ENCODE data around the gene CPTP.
"Not testable (repeated sequence)": the region's sequence is repeated elsewhere in the genome, so short reads cannot be mapped to it uniquely, and the experiment has no call there.

The CPTP gene

DNA sequence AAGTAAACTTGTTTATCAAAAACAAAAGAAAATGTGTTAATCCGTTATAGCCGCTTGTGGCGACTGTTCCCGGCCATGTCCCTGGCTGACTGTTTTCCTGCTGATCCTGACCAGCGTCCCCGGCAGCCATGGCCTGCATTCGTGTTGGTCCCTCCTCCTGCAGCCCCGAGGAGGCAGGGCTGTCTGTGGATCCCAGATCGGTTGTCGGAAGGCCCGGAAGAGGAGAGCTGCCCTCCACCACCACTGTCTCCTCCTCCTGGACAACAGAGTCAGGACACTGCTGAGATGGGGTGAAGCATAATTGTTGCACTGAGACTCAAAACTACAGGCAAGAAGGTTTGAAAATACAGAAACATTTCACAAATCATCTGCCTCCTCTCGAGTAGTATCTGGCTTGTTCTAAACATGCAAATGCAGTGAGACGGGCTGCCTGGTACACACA lies 37.4 kb downstream of the CPTP start:
- DNase-seq = no peak
- Histone ChIP-seq H3K27ac (no peak overlapping the region), H3K4me3 (ENCODE audit: low read depth, low read length) (no peak overlapping the region)

GRCh38 chr1:1364266-1364665 lies 39.7 kb downstream of the CPTP start:
- no peak for TF ChIP-seq CTCF (IDR thresholded peaks at IDR 0.05; ENCODE audit: low read depth, low read length)
- no peaks in the 10 kb centered on the region for H3K36me3 ChIP-seq
- no peak overlapping the region for H3K4me3 ChIP-seq (ENCODE audit: low read depth, low read length)
- no peaks in the 10 kb centered on the region for H3K27me3 ChIP-seq (ENCODE audit: insufficient read depth, low read depth, severe bottlenecking)
- H3K27ac ChIP-seq = no peak overlapping the region
- peaks cover 15% of the 10 kb centered on the region for H3K9me3 ChIP-seq (ENCODE audit: severe bottlenecking)
- no peak for DNase-seq

More for the DNA sequence above, 37.4 kb downstream of the CPTP start:
- Histone ChIP-seq H3K36me3 (no peaks in the 10 kb centered on the region; the same call in 1 of the 2 replicates), H3K9me3 (ENCODE audit: severe bottlenecking) (peaks cover 11% of the 10 kb centered on the region), H3K27me3 (ENCODE audit: insufficient read depth, low read depth, severe bottlenecking) (no peaks in the 10 kb centered on the region)
- no peak for TF ChIP-seq CTCF (IDR thresholded peaks at IDR 0.05; ENCODE audit: low read depth, low read length)

DNA sequence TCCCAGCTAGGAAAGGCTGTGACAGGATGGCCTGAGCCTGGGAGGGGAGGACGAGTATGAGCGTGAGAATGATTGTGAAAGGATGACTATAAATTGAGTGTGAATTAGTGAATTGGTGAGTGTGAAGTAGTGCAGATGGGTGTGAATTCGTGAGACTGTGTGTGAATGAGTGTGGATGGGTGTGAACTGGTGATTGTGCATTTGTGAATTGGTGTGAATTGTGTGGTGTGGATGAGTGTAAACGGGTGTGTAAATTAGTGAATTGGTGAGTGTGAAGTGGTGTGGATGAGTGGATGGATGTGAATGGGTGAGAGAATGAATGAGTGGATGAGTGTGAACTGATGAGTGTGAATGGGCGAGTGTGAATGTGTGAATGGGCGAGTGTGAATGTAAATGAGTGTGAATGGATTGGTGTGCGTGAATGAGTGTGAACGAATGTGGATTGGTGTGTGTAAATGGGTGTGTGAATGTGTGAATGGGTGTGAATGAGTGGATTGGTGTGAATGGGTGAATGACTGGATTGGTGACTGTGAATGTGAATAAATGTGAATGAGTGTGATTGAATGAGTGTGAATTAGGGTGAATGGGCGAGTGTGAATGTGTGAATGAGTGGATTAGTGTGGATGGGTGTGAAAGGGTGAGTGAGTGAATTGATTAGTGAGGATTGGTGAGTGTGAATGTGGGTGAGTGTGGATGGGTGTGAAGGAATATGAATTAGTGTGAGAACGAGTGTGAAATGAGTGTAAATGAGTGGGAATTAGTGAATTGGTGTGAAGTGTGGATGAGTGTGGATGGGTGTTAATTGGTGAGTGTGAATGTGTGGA lies 41.5 kb downstream of the CPTP start:
- no peak overlapping the region for H3K27ac ChIP-seq
- H3K9me3 ChIP-seq (ENCODE audit: severe bottlenecking) = peaks cover 15% of the 10 kb centered on the region
- H3K4me3 ChIP-seq (ENCODE audit: low read depth, low read length) = no peak overlapping the region
- TF ChIP-seq CTCF (IDR thresholded peaks at IDR 0.05; ENCODE audit: low read depth, low read length) = no peak
- DNase-seq = no peak
- H3K27me3 ChIP-seq (ENCODE audit: insufficient read depth, low read depth, severe bottlenecking) = no peaks in the 10 kb centered on the region
- no peaks in the 10 kb centered on the region; the same call in 1 of the 2 replicates for H3K36me3 ChIP-seq

- DNase-seq = no peak
- TF ChIP-seq CTCF (IDR thresholded peaks at IDR 0.05; ENCODE audit: low read depth, low read length) = no peak
- Histone ChIP-seq H3K36me3 (peaks cover 5% of the 10 kb centered on the region), H3K27ac (no peak overlapping the region), H3K9me3 (ENCODE audit: severe bottlenecking) (peaks cover 15% of the 10 kb centered on the region), H3K4me3 (ENCODE audit: low read depth, low read length) (no peak overlapping the region), H3K27me3 (ENCODE audit: insufficient read depth, low read depth, severe bottlenecking) (no peaks in the 10 kb centered on the region)
These were observed 42.1 kb downstream of the CPTP start for GRCh38 chr1:1366699-1367066.

DNA sequence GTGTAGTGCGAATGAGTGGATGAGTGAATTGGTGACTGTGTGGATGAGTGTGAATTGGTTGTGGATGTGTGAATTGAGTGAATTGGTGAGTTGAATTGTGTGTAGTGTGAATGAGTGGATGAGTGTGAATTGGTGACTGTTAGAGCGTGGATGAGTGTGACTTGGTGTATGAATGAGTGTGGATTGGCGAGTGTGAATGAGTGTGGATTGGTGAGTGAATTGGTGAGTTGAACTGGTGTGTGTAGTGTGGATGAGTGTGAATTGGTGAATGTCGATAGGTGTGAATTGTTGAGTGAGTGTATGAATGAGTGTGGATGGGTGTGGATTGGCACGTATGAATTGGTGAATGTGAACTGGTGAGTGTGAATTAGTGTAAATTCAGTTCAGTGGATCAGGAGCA lies 42.7 kb downstream of the CPTP start:
- peaks cover 8% of the 10 kb centered on the region for H3K36me3 ChIP-seq
- H3K4me3 ChIP-seq (ENCODE audit: low read depth, low read length) = no peak overlapping the region
- TF ChIP-seq CTCF (IDR thresholded peaks at IDR 0.05; ENCODE audit: low read depth, low read length) = no peak
- DNase-seq = no peak
- no peaks in the 10 kb centered on the region for H3K27me3 ChIP-seq (ENCODE audit: insufficient read depth, low read depth, severe bottlenecking)
- H3K27ac ChIP-seq = no peak overlapping the region
- H3K9me3 ChIP-seq (ENCODE audit: severe bottlenecking) = peaks cover 15% of the 10 kb centered on the region

DNA sequence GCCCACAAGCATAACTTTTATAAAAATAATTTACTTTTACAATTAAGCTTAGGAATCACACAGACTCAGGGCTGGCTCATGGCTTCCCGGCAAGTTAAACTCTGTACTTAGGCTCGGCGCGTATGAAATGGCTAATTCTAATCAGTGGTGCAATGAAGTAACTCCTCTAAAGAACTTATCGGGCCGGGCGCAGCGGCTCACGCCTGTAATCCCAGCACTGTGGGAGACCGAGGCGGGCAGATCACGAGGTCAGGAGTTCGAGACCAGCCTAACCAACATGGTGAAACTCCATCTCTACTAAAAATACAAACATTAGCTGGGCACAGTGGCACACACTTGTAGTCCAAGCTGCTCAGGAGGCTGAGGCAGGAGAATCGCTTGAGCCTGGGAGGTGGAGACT lies 45.5 kb downstream of the CPTP start:
- H3K9me3 ChIP-seq (ENCODE audit: severe bottlenecking) = peaks cover 15% of the 10 kb centered on the region
- not testable (repeated sequence) for H3K27ac ChIP-seq; H3K27me3 ChIP-seq (ENCODE audit: insufficient read depth, low read depth, severe bottlenecking); DNase-seq; H3K4me3 ChIP-seq (ENCODE audit: low read depth, low read length)
- peaks cover 29% of the 10 kb centered on the region for H3K36me3 ChIP-seq
